ENCODE data around the gene FOCAD.

Gene FOCAD

GRCh38 chr9:20805766-20806165, 121.7 kb downstream of the FOCAD start:
- no peak for DNase-seq

DNA sequence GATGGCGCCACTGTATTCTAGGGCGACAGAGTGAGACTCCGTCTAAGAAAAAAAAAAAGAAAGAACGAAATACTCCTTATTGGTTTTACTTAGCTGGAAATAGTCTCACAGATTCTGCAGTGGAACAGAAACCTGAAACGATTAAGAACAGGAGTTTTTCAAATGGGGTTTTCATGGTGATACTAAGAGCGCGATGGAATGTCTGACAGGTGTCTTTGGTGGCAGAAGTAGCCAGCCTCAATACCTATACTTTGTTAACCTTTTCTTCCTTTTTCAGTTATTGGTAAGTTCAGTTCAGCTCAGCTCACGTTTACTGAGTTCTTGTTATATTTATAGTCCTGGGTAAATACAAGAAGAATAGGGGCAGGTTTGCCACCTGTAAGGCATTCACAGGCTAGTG, 123.9 kb downstream of the FOCAD start:
- no peak for DNase-seq

DNA sequence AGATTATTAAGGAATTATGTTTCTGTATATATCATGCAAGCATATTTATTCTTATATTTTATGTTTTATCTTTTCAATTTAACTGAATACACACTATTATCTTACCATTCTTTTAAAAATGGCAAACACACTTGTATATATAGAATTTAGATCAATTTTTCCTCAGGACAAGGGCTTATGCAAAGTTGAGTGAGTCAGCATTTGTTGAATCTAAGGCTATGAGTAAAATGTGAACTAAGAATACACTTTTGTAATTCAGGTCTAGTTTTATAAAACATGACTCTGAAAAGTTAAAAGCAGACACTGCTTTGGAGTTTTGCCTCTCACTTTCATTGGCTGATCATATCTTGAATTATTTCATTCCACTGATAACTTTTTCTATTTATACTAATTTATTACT, 127.8 kb downstream of the FOCAD start:
- no peak for DNase-seq

DNA sequence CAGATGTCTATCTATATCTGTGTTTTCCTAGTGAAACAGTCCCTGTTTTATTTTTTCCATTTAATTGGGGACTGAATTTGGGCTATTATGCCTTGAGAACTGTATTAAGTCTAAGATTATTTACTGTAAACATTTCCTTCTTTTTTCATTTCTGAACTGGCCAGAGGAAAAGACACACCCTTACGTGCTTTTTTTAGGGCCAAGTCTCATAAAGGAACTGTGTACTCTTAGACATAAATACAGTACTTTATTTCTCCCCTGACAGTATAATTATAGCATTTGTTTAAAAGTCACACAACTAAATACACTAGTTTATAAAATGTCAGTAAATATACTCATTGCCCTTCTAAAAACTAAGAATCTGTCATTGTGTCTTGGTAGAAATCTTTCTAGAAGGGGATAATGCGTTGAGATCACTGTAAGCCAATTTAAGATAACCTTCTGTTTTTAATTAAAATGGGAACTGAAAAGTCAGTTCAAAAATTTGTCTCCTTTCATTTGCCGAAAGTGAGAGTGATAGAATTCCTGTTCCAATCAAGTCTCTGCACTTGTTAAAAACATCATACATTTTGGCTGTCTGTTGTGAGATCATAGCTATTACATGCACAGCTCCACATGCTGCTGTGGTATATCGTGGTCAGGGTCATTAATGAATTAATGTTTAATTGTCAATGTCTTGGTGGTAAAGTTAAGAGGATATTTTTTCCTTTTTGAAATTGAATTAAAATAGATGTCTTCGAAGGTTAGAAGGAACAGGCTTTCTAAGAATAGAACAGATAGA, 132.1 kb downstream of the FOCAD start:
- DNase-seq = no peak

DNA sequence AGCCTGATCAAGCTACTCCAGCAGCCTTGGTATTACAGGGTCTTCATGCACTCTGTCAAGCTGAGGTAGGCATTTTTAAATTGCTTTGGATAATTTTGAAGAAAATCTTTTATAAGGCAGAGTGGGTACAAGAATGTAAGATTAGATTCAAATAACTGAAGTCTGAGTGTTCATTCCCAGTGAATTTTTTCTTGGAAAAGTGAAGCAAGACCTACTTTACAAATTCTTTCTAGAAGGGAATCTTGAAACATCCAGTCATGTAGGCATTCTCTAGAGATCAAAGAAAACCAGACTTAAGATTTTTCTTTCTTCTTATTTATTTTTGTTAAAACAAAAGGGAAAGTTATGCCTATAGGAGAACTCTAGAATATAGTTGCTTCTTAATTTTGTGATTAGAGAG, 139.0 kb downstream of the FOCAD start:
- DNase-seq = no peak

DNA sequence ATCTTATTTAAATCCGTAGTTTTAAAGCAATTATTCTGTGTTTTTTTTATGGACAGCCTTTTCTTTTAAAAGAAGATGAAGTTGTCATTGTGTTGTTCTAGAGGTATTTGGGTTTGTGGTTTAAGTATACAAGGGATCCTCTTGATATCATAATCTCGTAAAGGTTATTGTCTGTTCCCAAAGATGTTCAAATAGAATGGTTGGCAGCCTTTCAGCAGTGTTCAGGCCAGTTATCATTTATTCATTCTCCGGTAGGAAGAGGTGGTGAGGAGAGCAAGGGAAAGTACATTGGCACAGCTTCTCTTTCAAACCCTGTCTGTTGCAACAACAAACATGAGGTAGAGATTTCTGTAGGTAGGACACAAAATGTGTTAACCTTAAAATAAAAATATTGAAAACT, 147.0 kb downstream of the FOCAD start:
- DNase-seq = no peak

DNA sequence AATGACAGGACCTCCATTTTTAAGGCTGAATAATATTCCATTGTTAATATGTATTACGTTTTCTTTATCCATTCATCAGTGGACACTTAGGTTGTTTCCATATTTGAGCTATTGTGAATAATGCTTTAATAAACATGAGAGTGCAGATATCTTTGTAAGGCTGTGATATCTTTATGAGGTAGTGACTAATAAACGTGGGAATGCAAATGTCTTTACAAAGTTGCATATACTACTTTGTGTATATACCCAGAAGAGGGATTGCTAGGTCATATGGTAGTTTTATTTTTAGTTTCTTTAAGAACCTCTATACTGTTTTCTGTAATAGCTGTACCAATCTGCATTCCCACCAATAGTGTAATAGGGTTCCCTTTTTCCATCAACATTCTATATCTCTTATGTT, 148.7 kb downstream of the FOCAD start:
- DNase-seq = no peak

GRCh38 chr9:20835377-20836286, 151.6 kb downstream of the FOCAD start:
- DNase-seq = no peak

DNA sequence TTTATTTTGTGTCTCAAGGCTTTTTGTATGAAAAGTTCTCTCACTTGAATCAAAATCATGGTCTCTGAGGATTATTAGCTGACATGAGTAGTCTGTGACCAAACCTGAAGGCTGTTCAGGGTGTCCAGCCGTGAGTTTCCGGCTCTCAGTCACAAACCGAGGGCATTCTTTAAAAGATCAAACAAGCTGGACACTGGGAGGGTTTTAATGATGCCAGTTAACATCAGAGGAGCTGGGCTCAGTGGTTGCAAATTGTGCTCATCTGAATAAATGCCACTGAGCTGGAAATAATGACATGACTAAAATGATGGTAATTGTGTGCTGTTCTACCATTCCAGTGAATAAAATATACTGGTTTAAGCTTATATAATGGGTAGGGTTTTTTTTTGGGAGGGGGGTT, 153.1 kb downstream of the FOCAD start:
- no peak for DNase-seq

DNA sequence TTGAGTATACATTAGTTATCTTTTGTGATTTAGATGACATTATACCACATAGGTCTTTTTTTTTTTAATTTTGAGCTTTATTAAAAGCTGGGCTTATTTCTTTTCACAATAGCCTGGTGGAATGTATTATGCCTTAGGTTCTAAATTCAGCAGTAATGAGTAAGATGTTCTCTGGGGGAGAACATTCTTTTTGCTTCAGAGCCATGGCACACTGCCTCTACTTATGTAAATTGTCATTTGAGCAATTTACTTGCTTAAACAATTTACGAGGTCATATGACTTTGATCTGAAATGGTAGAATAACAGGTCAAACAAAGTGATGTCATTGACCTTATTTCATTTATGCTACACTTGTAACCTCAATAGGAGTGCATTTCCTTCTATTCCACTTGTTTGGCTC, 154.2 kb downstream of the FOCAD start:
- DNase-seq = no peak

DNA sequence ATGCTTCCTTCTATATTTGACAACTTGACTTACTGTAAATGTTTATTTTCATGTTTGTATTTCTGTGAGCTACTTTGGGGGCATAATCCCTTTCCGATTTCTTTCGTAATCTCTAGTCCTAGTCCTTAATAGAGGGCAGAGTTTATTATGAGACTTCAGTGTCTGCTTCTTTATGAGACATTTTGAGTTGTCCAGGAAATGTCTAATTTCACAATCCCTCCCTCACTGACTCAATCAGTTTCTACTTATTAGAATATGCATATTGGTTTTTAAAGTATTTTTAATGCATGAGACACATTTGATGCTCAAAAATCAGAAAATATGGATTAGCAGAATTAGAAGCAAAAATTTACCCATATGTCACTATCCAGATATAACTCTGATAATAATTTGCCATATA, 160.9 kb downstream of the FOCAD start:
- DNase-seq = no peak

DNA sequence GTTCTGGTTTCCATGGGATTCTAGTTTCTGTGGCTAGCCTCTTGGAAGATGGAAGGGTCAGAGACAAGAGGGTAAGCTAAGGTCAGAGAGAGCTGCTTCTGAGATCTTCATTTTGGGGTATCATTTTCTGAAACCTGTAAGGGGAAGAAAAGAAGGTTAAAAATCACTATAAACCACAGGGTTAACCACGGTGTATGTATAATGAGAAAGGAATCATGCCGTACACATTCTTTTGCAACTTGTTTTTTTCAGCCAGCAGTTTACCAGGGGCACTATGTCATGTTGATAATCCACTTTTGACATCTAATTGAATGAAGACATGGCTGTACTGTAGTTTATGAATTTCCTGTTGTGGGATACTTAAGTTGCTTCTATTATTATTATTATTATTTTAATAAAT, 164.4 kb downstream of the FOCAD start:
- DNase-seq = no peak

GRCh38 chr9:20853866-20854265, 169.8 kb downstream of the FOCAD start:
- DNase-seq = no peak

DNA sequence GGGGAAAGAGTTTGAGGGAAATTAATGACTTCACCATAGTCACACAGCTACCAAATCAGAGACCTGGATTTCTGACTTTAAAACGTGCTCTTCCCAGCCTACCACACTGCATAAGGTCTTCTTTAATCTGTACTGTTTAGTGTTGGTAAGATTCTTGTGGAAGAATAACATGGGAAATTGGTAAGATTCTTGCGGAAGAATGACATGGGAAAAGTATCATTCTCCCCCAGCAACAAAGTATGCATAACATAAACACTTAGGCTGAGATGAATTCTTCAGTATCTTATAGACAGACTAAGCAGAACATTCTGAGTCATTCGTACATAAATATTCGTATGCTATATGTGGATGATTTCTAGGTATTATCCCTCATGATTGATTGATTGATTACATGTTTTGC, 170.4 kb downstream of the FOCAD start:
- no peak for DNase-seq

- no peak for DNase-seq
Observed at GRCh38 chr9:20863945-20864344, 179.9 kb downstream of the FOCAD start.

GRCh38 chr9:20865347-20865746, 181.3 kb downstream of the FOCAD start:
- DNase-seq = no peak

DNA sequence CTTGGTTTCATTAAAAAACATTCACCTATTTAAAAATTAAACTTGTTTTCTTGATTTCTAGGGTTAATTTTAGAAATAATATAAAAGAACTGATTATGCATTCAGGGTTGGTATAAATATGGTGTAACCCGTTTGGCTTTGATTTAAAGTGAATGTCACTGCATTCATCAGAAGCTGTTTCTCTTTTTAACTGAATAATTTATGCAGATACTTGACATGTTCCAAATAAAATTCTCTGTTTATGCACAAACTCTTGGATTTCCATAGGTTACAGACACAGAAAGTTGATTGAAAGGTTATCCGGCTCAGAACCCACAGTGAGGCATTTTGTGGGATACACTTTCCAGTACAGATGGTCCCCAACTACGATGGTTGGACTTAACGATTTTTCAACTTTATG, 186.1 kb downstream of the FOCAD start:
- DNase-seq = no peak

GRCh38 chr9:20872340-20872977, 188.4 kb downstream of the FOCAD start:
- no peak for DNase-seq

DNA sequence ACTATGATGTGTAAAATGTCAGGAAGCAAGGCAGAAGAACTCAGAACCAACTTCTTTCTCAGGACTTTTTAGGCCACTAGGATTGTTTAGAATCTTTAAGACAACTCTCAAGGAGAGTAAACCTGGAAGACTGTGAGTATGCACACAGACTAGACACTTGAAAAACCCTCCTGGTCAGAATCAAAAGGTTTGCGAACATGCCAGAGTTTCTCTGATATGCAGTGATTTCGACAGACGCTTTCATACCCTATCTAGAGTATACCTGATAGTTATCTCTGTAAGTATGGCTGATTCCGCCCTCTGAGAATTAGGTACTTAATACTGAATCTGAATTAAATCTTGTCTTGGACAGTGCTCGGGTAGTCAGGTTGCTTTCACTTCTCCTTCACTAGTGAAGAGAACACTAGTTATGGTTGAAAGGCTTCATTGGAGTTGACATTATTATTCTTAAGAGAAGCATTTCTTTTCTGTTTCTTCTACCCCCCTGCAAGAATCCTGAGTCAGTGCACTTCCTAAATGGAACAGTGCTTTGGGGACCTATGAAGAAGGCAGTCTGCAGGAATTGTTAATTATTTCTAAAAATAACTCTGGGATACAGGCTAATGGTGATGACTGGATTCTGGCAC, 189.3 kb downstream of the FOCAD start:
- no peak for DNase-seq

DNA sequence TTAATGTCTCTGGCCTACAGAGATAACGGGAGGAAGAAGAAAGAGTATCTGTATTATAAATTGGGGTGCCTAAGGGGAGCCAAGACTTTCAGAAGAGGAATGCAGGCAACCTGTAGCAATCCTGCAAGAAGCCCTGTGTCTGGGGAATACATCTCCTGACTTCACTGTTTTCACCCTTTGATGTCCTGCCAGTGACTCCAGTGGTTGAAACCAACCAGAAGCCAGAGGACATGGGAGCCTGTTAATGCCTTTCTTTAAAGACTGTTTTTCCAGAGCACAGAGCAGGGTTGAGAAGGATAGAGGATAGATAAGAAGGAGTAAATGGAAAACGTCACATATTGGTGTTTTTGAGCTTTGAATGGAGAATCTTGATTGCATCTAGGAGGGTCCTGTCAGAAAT, 196.2 kb downstream of the FOCAD start:
- no peak for DNase-seq

DNA sequence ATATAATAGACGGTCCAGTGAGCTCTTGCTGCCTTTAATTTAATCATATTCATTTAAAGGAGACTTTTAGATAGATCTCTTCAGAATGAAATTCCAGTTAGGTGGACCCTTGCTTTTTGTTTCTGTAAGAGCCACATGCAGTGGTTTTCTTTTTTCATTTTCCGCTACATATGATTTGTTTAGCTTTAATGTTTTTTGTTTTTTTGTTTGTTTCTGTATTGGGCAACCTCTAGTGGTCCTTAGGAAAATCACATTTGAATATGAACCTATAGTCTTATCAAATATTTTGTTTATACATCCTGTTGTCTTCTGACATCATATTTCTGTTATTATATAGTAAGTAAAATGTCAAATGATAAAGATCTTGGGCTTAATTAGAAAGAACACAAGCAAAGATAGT, 196.6 kb downstream of the FOCAD start:
- no peak for DNase-seq

DNA sequence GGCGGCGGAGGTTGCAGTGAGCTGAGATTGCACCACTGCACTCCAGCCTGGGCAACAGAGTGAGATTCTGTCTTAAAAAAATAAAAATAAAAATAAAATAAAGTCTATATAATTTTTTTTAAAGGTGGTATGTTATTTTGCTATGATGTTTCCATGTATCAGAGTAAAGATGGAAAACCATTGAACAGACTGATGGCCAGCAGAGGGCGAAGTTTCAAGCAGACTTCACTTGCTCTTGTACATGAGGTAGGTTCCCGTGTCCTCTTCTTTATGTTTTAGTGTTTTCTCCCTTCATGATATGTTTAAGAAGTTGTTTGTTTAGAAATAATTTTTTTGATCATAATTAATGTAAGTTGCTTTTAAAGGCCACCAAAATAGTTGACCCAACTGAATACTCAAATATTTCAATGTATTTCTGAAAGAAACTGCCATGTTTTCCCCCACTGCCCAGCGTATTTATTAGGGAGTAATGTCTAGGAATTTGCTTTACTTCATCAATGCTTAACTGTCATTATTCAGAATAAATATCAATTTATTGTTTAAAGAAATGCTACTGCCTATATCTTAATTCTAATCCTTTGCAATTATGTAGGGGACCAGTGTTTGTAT, 201.0 kb downstream of the FOCAD start:
- peak; percentile 49 for DNase-seq
